ENCODE results near the gene VASH2.
"Not testable (repeated sequence)": the region's sequence is repeated elsewhere in the genome, so short reads cannot be mapped to it uniquely, and the experiment has no call there.

Gene VASH2

DNA sequence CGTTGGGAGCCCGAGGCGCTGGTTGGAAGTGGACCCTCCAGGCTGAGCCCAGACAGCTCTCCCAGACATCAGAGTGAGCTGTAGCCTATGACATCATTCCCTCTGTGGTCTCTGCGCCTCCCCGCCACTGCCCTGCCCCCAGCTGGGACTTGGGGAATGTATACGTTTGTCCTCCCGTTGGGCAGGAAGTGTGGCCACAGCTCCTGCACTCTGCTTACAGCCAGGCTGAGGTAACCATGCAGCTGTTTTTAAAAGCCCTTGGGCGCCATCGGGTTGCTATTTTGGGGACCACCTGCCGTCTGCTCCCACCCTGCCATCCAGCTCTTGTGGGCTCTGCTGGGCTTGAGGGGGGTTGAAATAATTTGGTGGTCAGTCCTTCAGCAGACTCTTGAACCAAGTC lies 7.8 kb downstream of the VASH2 start:
- DNase-seq (no peak), ATAC-seq (no peak)
- Mint-ChIP-seq H3K27me3 (peaks cover 21% of the 10 kb centered on the region), H3K36me3 (ENCODE audit: low read depth) (no peaks in the 10 kb centered on the region), H3K27ac (no peak overlapping the region), H3K9me3 (no peaks in the 10 kb centered on the region), H3K4me1 (no peaks in the 10 kb centered on the region), H3K4me3 (no peak overlapping the region)

DNA sequence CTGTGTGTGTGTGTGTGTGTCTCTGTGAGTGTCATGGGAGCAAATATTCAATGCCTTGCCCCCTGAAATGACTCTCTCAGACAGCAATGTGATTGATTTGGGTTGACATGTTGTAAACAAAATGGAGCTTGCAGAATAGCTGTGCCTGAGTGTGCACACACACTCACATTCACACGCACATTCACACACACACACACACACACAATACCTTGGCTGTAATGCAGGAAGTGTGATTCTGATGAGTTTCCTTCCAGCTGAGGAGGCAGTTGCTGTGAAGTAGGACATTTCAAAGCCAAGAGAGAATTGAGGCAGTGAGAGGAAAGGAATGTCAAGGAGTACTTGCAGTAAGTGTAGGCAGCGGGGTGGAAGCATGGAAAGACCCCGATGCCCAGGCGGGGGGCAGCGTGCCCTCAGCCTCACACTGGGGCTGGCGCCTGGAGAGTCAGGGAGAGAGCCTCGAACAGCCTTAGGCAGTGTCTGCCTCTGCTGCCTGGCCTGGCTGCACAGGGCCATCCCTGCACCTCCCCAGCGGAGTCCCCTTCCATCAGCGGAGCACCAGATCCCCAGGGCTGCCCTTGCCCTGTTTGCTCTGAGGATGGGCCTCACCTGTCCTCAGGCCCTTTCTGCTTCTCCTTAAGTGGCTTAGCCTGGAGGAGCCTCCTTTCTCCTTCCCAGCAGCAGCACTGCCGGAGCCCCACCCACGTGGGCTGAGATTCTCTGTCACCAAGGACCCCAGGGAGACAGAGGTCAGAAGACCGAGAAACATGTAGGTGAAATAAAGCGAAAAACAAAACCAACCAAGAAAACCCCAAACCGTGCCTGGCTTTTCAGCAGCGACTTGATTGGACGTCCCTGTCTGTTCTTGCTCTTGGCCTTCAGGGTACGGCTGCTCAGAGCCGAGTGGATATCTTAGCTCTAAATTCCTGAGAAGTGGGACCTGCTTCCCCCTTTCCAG lies 9.2 kb downstream of the VASH2 start:
- Mint-ChIP-seq H3K36me3 (ENCODE audit: low read depth) (no peaks in the 10 kb centered on the region), H3K9me3 (no peaks in the 10 kb centered on the region), H3K27ac (no peak overlapping the region), H3K4me1 (no peaks in the 10 kb centered on the region), H3K27me3 (peaks cover 20% of the 10 kb centered on the region), H3K4me3 (no peak overlapping the region)
- DNase-seq = no peak
- no peak for ATAC-seq

- Mint-ChIP-seq H3K4me1 (no peaks in the 10 kb centered on the region), H3K27ac (no peak overlapping the region), H3K4me3 (no peak overlapping the region), H3K36me3 (ENCODE audit: low read depth) (no peaks in the 10 kb centered on the region), H3K27me3 (peaks cover 20% of the 10 kb centered on the region), H3K9me3 (no peaks in the 10 kb centered on the region)
- ATAC-seq = no peak
- DNase-seq = no peak
Measured at GRCh38 chr1:212960932-212961331, 10.6 kb downstream of the VASH2 start.

GRCh38 chr1:212962509-212962908 lies 12.2 kb downstream of the VASH2 start:
- DNase-seq (no peak), ATAC-seq (no peak)
- Mint-ChIP-seq H3K4me1 (no peaks in the 10 kb centered on the region), H3K36me3 (ENCODE audit: low read depth) (no peaks in the 10 kb centered on the region), H3K27me3 (peaks cover 8% of the 10 kb centered on the region), H3K27ac (no peak overlapping the region), H3K4me3 (no peak overlapping the region), H3K9me3 (no peaks in the 10 kb centered on the region)

DNA sequence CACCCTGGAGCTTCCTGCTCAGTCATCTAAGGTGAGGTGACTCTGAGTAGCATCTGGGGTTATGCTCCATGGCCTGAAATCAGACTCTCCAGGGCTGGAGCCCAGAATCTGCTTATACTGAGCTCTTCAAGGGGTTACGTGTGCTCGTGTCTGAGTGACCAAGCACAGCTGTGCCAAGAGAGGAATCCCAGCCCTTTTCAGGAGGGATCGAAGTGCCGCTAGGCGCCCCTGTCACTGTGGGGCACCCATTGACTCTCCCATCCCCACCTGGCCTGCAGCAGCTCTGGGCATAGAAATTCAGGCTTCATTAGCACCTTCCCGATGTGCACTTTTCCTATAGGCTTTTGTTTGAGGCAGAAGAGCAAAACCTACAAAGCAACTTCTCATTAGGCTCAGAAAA lies 13.8 kb downstream of the VASH2 start:
- Mint-ChIP-seq H3K27me3 (peaks cover 14% of the 10 kb centered on the region), H3K4me1 (peaks cover 10% of the 10 kb centered on the region), H3K36me3 (ENCODE audit: low read depth) (no peaks in the 10 kb centered on the region), H3K27ac (no peak overlapping the region), H3K4me3 (no peak overlapping the region), H3K9me3 (no peaks in the 10 kb centered on the region)
- no peak for DNase-seq
- ATAC-seq = no peak

DNA sequence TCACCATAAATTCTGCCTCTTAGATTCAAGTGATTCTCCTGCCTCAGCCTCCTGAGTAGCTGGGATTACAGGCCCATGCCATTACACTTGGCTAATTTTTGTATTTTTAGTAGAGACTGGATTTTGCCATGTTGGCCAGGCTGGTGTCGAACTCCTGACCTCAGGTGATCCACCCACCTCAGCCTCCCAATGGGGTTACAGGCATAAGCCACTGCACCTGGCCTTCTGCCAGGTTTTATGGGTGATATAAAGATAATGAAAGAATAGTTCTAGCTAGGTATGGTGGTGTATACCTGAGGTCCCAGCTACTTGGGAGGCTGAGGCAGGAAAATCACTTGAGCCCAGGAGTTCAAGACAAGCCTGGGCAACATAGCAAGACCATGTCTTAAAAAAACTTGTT lies 14.7 kb downstream of the VASH2 start:
- not testable (repeated sequence) for H3K4me1 Mint-ChIP-seq; DNase-seq; H3K4me3 Mint-ChIP-seq; ATAC-seq; H3K27ac Mint-ChIP-seq; H3K9me3 Mint-ChIP-seq; H3K36me3 Mint-ChIP-seq (ENCODE audit: low read depth)
- peaks cover 14% of the 10 kb centered on the region for H3K27me3 Mint-ChIP-seq

DNA sequence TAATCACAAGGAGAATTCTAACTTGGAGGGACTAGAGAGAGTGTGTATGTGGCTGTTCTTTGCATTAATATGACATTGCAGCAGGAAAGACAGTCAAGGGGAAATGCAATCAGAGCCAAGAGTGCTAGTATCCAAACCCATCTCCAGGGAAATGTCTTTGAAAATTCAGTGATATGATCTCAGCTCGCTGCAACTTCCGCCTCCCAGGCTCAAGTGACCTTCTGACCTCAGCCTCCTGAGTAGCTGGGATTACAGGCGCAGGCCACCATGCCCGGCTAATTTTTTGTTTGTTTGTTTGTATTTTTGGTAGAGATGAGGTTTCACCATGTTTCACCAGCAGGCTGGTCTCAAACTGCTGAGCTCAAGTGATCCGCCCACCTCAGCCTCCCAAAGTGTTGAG lies 16.3 kb downstream of the VASH2 start:
- no peaks in the 10 kb centered on the region for H3K9me3 Mint-ChIP-seq
- no peak overlapping the region for H3K27ac Mint-ChIP-seq
- ATAC-seq (no peak), DNase-seq (no peak)
- H3K36me3 Mint-ChIP-seq (ENCODE audit: low read depth) = no peaks in the 10 kb centered on the region
- H3K27me3 Mint-ChIP-seq = peaks cover 18% of the 10 kb centered on the region
- peaks cover 10% of the 10 kb centered on the region for H3K4me1 Mint-ChIP-seq
- no peak overlapping the region for H3K4me3 Mint-ChIP-seq

DNA sequence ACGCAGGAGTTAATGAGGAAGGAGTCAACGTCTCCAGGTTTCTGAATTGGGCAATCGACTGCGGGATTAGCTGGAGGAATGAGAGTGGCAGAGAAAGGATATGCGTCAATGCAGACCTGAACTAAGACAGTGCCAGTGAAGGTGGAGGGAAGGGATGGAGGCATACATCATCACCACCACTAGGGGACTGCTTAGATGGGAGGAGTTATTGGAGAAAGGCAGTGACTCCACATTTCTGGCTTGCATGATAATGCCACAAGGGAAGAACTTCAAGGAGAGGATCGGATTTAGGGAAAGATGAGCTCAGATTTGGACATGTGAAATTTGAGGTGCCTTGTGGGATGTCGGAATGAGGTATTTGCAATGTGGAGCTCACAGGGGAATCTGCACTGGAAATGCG lies 17.5 kb downstream of the VASH2 start:
- DNase-seq (no peak), ATAC-seq (no peak)
- no peaks in the 10 kb centered on the region for H3K36me3 Mint-ChIP-seq (ENCODE audit: low read depth)
- no peak overlapping the region for H3K4me3 Mint-ChIP-seq
- H3K27me3 Mint-ChIP-seq = peaks cover 18% of the 10 kb centered on the region
- peaks cover 10% of the 10 kb centered on the region for H3K4me1 Mint-ChIP-seq
- no peak overlapping the region for H3K27ac Mint-ChIP-seq
- H3K9me3 Mint-ChIP-seq = no peaks in the 10 kb centered on the region

- no peak overlapping the region for H3K27ac Mint-ChIP-seq
- no peak for DNase-seq
- H3K9me3 Mint-ChIP-seq = no peaks in the 10 kb centered on the region
- peaks cover 10% of the 10 kb centered on the region for H3K4me1 Mint-ChIP-seq
- H3K27me3 Mint-ChIP-seq = peaks cover 18% of the 10 kb centered on the region
- H3K36me3 Mint-ChIP-seq (ENCODE audit: low read depth) = no peaks in the 10 kb centered on the region
- H3K4me3 Mint-ChIP-seq = no peak overlapping the region
- ATAC-seq = peak; percentile 56
Measured at GRCh38 chr1:212968368-212968863, 18.1 kb downstream of the VASH2 start.

GRCh38 chr1:212970085-212970484 lies 19.7 kb downstream of the VASH2 start:
- Mint-ChIP-seq H3K4me3 (no peak overlapping the region), H3K4me1 (peaks cover 10% of the 10 kb centered on the region), H3K27ac (no peak overlapping the region), H3K36me3 (ENCODE audit: low read depth) (no peaks in the 10 kb centered on the region), H3K27me3 (peaks cover 15% of the 10 kb centered on the region), H3K9me3 (no peaks in the 10 kb centered on the region)
- DNase-seq (no peak), ATAC-seq (no peak)

DNA sequence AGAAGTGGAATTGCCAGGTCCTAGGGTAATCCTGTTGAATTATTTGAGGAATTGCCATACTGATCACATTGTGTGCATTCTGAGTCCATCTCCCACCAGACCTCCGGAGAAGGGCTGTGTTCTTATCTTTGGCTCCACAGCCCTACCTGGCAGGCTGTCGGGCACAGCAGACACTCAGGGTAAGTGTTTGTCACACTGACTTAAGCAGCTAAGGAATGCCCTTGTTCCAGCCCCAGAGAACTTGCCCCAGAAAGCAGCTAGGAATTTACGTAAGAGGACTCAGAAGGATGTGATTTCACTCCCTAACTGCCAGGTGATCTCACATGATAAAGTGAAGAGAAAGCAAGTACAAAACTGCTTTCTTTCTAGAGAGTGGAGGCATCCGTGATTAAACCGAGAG lies 21.0 kb downstream of the VASH2 start:
- no peaks in the 10 kb centered on the region for H3K36me3 Mint-ChIP-seq (ENCODE audit: low read depth)
- H3K9me3 Mint-ChIP-seq = no peaks in the 10 kb centered on the region
- no peak for ATAC-seq
- H3K4me1 Mint-ChIP-seq = peaks cover 10% of the 10 kb centered on the region
- H3K4me3 Mint-ChIP-seq = no peak overlapping the region
- no peak for DNase-seq
- no peak overlapping the region for H3K27ac Mint-ChIP-seq
- H3K27me3 Mint-ChIP-seq = peaks cover 13% of the 10 kb centered on the region

- Mint-ChIP-seq H3K9me3 (no peaks in the 10 kb centered on the region), H3K27me3 (peaks cover 6% of the 10 kb centered on the region), H3K4me3 (no peak overlapping the region), H3K36me3 (ENCODE audit: low read depth) (no peaks in the 10 kb centered on the region), H3K27ac (no peak overlapping the region), H3K4me1 (peaks cover 3% of the 10 kb centered on the region)
- no peak for ATAC-seq
- no peak for DNase-seq
Measured at GRCh38 chr1:212973426-212973825, 23.1 kb downstream of the VASH2 start.

GRCh38 chr1:212973899-212974298 lies 23.6 kb downstream of the VASH2 start:
- Mint-ChIP-seq H3K4me3 (no peak overlapping the region), H3K9me3 (no peaks in the 10 kb centered on the region), H3K4me1 (no peaks in the 10 kb centered on the region), H3K27me3 (peaks cover 5% of the 10 kb centered on the region), H3K27ac (no peak overlapping the region), H3K36me3 (ENCODE audit: low read depth) (no peaks in the 10 kb centered on the region)
- no peak for DNase-seq
- ATAC-seq = no peak

GRCh38 chr1:212974711-212975110 lies 24.4 kb downstream of the VASH2 start:
- no peaks in the 10 kb centered on the region for H3K36me3 Mint-ChIP-seq (ENCODE audit: low read depth)

GRCh38 chr1:212975111-212975918 lies 25.0 kb downstream of the VASH2 start:
- H3K9me3 Mint-ChIP-seq = no peaks in the 10 kb centered on the region

More at GRCh38 chr1:212974711-212975110, 24.4 kb downstream of the VASH2 start:
- H3K27ac Mint-ChIP-seq = no peak overlapping the region
- DNase-seq (no peak), ATAC-seq (no peak)
- H3K9me3 Mint-ChIP-seq = no peaks in the 10 kb centered on the region
- H3K4me3 Mint-ChIP-seq = no peak overlapping the region
- peaks cover 6% of the 10 kb centered on the region for H3K4me1 Mint-ChIP-seq
- peaks cover 4% of the 10 kb centered on the region for H3K27me3 Mint-ChIP-seq

More at GRCh38 chr1:212975111-212975918, 25.0 kb downstream of the VASH2 start:
- Mint-ChIP-seq H3K27ac (no peak overlapping the region), H3K36me3 (ENCODE audit: low read depth) (no peaks in the 10 kb centered on the region), H3K27me3 (peaks cover 1% of the 10 kb centered on the region), H3K4me1 (peaks cover 7% of the 10 kb centered on the region), H3K4me3 (no peak overlapping the region)
- DNase-seq = no peak
- no peak for ATAC-seq
